Panc1 (cell line): ENCODE measurements around the gene GNAZ.
"Not testable (repeated sequence)": the region's sequence is repeated elsewhere in the genome, so short reads cannot be mapped to it uniquely, and the experiment has no call there.

Experiments used
- CTCF ChIP-seq: fragments of 450-650 bp; IDR thresholded peaks from 2 replicates; pipeline ENCODE4 v1.5.1; 2017; ENCODE audit warnings: mild to moderate bottlenecking
- POLR2AphosphoS5 ChIP-seq: IDR thresholded peaks from 2 replicates; pipeline ENCODE4 v1.6.1; 2012; ENCODE audit warnings: mild to moderate bottlenecking, low read depth, low read length, moderate library complexity
- REST ChIP-seq, 2 experiments: IDR thresholded peaks; 2 replicates each; pipeline ENCODE4 v1.6.1; 2011 to 2012; ENCODE audit warnings: low read depth in 2 of 2, control low read depth in 1 of 2, low read length in 1 of 2, mild to moderate bottlenecking in 1 of 2, moderate library complexity in 1 of 2; ENCODE audit not compliant: insufficient read depth in 1 of 2
- SIN3A ChIP-seq: IDR thresholded peaks from 2 replicates; pipeline ENCODE4 v1.6.1; 2012; ENCODE audit warnings: low read depth, mild to moderate bottlenecking, low read length, moderate library complexity, borderline replicate concordance; ENCODE audit not compliant: insufficient read depth
- TCF7L2 ChIP-seq: IDR thresholded peaks from 2 replicates; pipeline ENCODE4 v1.6.1; 2011; ENCODE audit warnings: mild to moderate bottlenecking, low read depth, low read length, inconsistent platforms

- TF ChIP-seq REST (IDR thresholded peaks at IDR 0.05; ENCODE audit: insufficient read depth in 1 of 2, low read depth in 2 of 2, low read length in 1 of 2); CTCF; SIN3A; POLR2AphosphoS5; TCF7L2: not testable (repeated sequence)
These were observed 48.5 kb upstream of the GNAZ start for GRCh38 chr22:23021660-23022353.
